GM18858 (cell line): ENCODE results near the gene SLC24A2.
"Not testable (repeated sequence)": the region's sequence is repeated elsewhere in the genome, so short reads cannot be mapped to it uniquely, and the experiment has no call there.

Source experiments
- ATAC-seq: cut with Tn5 transposase; IDR thresholded peaks from one replicate; pipeline ENCODE4 v1.9.1; 2021; ENCODE audit not compliant: unreplicated experiment

Gene SLC24A2

DNA sequence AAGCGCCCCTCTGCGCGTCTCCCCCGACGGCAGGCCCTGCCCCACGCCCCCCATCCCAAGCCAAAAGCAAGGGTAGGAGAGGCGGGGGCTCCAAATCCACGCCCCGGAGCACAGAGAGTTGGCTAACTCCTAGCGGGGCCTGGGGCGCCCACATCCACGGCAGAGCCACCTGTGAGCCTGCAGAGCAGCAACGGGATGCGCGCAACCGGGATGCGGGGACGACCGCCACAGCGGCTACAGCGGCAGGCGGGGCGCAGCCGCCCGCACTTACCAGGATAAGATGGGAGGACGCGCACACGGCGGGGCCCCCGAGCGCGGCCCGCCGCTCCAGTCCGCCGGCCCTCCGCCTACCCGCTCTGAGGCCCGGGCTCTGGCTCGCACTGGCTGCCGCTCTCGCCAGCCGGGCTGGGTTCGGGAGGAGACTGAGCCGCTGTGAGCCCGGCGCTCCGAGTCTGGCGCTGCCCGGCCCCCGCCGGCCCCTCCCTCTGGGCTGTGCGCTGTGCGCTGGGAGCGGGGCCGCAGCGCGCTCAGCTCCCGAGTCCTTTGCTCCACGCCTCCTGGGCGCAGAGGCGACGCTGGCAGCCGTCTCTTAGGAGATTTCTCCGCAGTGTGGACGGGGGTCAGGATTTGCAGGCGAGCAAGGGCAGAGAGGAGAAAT is at the start of gene SLC24A2:
Gene SLC24A2 (minus strand): TSS at position 424 of the 658 bp plus-strand sequence.
- no peak for ATAC-seq

DNA sequence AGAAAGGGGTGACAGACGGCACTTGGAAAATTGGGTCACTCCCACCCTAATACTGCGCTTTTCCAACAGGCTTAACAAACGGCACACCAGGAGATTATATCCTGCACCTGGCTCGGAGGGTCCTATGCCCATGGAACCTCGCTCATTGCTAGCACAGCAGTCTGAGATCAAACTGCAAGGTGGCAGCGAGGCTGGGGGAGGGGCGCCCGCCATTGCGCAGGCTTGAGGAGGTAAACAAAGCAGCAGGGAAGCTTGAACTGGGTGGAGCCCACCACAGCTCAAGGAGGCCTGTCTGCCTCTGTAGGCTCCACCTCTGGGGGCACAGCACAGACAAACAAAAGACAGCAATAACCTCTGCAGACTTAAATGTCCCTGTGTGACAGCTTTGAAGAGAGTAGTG is 44.5 kb upstream of the SLC24A2 start:
- ATAC-seq: not testable (repeated sequence)

DNA sequence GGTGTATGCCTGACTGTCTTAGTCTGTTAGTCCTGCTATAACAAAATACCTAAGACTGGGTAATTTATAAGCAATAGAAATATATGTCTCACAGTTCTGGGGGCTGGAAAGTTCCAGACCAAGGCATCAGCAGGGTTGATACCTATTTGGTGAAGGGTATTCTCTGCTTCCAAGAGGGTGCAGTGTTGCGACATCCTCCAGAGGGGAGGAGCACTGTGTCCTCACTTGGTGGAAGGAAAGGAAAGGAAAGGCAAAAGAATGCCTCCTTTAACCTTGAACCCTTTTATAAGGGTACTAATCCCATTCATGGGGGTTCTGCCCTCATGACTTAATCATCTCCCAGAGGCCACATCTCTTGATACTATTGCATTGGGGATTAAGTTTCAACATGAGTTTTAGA is 42.0 kb upstream of the SLC24A2 start:
- ATAC-seq: no peak

DNA sequence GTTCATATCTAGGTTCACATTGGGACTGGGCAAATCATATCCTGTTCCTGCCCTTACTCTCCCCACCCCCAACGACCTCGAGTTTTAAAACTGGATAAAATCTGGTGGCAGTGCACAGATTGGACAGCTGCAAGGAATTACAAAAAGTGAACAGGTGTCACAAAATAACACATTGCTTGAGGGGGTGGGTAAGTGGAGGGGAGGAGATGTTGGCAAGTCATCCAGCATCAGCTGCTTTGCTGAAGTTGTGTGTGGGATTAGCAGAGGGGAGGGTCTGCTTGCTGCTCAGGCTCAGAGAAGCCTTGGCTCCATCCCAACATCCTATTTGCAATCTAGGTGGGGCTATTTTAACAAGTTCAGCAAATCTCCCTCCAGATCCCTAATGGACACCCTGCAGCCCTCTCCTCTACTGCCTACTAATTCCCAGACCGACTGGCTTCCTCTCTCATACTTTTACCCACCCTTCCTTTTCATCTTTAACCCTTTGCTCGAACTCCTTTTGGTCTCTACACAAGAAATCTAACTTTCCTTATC is 39.8 kb upstream of the SLC24A2 start:
- ATAC-seq: no peak

DNA sequence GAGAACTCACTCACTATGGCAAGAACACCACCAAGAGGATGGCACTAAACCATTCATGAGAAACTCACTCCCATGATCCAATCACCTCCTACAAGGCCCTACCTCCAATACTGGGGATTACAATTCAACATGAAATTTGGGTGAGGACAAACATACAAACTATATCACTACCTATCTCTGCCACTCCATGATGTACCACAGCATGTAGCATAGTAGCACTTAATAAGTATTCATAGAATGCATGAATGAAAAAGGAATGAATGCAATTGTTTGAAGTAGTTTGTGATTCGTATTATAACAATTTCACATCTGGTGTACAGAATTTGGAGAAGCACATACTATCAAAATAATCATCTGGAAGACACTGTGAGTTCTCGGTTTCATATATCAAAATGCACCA is 27.9 kb upstream of the SLC24A2 start:
- ATAC-seq: no peak

DNA sequence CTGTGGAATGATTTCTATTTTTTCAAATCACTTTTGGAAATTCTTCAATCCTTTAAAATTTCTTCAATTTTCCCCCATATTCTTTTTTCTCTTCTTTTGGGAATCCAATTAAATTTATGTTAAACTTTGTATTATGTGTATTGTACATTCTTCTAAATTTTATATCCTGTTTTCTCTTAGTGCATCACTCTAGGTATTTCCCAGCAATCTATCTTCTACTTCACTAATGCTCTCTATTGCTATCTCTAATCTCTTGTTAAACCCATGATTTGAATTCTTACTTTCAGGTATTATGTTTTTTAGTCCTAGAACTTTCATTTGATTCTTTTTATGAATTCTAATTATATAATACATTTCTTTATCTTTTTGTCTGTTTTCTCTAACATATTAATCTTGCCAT is 23.4 kb upstream of the SLC24A2 start:
- no peak for ATAC-seq

DNA sequence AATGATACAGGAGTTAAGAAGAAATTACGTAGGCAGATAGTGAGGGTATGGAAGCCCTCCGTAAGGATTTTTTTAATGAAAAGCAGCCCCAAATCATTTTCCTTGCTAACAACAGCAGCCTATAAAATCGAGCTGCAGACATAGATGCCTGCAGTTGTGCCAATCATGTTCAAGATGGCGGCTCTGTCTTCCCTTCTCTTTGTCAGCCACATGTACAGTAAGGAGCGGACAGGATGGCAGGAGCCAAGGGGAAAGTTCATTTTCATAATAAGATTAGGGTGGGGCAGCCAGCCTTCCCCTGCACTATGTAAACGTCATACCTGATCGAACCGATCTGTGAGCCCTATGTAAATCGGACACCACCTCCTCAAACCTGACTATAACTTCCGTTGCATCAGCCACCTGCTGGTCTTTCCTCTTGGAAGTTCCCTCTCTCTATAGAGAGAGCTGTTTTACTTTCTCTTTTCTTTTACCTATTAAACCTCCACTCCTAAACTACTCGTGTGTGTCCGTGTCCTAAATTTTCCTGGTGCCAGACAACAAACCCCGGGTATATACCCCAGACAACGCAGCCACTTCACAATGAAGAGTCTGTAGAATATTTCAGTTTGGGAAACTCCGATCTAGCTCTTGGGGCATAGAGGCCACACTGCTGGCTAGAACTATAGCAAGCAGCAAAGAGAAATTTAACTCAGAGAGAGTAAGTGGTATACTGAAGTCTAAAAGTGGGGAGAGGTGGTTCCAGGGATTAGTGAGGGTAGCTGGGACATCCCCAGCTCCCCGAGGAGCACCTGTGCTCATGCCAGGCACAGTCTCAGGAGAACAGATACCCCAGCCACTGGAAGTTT is 20.8 kb upstream of the SLC24A2 start:
- no peak for ATAC-seq

DNA sequence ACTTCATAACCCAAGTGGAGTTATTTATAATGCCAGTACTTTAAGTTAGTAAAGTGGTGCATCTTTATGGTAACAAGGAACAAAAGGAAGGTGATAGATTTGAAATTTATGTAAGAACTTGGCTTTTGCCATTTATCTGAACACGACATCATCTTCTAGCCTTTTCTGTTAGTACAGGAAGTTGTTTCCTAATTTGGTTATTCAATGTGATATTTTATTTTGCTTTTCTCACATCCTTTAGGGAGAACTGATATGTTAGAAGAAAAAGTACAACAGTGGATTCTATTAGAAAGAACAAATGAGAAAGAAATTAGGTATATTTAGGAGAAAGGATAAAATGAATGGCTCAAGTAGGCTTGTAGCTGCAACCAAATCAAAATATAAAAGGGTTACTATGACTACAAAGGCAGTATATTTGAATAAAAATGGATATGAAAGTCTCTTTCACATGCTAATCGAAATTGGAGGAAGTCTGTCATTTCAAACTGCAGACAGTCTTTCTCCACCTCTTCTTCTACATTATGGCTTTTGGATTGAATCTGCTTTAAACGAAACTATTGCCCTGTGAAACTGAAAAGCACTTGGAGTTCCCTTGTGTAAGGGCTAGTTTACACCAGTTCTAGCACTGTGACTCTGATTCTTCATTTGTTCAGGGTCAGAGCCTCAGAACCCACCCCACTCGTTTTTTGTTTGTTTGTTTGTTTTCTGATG is 18.5 kb upstream of the SLC24A2 start:
- no peak for ATAC-seq

DNA sequence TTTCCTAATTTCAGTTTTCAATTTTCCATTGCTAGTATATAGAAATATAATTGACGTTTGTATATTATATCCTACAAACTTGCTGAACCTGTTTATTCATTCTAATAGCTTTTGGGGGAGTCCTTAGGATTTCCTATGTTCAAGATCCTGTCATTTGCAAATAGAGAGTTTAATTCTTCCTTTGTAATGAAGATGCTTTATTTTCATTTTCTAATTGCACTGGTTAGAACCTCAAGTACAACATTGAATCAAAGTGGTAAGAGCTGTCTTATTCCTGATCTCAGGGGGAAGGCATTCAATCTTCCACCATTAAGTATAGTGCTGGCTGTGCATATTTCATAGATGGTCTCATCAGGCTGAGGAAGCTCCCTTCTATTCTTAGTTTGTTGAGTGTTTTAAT is 15.6 kb upstream of the SLC24A2 start:
- no peak for ATAC-seq

DNA sequence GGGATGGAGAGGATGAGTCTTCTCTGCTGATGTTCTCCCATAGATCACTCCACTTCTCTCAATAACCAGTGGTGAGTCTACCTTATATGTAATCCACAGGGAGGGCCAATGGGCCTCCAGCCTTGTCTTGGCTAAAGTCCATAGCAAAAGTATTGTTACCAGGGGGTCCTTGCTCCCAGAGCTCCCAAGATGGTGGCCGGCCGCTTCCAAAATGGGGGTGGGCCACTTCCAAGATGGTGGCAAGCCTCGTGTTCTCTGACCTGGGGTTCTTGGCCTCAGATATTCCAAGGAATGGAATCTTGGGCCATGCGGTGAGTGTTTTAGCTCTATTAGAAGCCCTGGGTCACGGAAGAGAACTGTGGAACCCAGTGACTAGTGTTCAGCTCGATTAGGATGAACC is 12.0 kb upstream of the SLC24A2 start:
- ATAC-seq: no peak

DNA sequence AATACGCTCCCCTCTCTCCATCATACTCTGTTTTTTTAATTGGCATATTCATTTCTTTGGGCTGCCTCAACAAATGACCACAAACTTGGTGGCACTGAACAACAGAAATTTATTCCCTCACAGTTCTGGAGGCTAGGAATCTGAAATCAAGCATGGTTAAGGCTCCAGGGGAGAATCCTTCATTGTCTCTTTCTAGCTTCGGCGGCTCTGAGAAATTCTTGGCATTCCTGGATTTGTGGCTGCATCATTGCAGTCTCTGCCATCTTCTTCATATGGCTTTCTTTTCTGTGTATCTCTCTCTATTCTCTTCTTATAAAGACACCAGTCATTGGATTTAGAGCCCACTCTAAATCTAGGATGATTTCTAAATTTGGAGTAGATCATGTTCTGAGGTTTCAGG is 10.9 kb upstream of the SLC24A2 start:
- no peak for ATAC-seq

DNA sequence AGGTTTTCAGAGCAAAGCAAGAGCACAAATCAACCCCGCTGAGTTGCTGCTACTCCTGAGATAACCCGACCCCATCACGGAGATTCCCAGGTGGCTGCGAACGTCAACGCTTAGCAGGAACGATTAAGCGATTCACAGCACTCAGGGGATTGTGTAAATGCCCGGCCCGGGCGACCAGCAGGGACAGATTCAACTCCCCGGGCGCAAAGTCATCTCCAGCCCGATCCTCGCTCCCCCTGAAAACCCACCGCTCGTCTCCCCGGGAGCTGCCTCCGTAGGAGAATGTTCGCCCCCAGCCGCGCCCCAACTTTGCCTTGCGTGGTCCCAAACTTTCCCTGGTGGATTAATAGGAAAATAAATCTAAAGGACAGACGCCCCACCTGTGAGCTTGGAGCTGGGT is 685 bp downstream of the SLC24A2 start:
- ATAC-seq: no peak

DNA sequence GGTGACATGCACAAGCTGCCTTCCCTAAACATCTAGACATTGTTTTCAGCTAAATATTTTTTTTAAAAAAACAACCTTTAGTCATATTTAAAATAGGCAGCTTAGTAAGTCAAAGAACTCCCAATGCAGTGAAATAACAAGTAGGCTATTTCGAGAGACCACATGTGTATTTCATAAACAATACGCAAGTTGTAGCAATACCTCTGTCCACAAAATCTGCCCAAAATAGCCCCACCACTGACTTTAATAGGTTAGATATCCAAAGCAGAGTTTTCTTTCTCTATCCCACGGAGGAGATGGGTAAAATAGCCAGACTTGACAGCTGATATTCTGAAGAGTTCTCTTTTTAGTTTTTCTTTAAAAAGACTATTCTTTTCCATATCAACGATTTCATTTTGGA is 1.2 kb downstream of the SLC24A2 start:
- no peak for ATAC-seq

DNA sequence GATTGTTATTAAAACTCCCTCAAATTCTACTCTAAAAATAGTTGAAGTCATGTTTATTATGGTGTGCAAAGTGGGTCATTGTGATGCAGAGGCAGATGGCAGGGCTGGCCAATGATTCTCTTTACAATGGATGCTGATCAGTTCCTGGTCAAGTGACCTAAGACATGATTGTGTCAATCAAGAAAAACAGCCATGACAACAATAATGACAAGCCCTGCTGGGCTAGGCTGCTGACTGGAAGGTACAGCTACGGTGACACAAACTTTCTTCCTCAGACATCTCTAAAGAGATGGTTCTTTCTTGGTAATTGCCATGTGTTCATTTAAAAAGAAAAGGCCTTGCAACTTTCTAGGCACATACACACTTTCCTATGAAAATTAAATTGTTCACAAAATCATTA is 3.6 kb downstream of the SLC24A2 start:
- ATAC-seq: no peak

DNA sequence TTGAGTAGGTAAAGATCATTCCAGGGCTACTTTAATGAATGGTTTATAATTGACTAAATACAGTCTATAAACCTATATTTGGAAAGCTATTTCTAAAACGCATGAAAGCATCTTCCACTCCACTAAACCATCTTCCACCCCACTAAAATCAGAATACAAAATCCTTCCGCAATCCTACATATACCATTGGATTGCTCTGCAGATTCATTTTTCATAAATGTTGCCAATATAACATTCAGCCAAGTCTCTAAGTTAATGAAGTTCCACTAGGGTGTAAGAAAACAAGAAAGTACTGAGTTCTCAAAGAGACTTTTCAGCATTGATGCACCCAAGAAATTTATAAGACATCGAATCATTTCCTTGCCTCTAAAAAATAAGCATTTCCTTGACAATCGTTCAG is 4.7 kb downstream of the SLC24A2 start:
- no peak for ATAC-seq

DNA sequence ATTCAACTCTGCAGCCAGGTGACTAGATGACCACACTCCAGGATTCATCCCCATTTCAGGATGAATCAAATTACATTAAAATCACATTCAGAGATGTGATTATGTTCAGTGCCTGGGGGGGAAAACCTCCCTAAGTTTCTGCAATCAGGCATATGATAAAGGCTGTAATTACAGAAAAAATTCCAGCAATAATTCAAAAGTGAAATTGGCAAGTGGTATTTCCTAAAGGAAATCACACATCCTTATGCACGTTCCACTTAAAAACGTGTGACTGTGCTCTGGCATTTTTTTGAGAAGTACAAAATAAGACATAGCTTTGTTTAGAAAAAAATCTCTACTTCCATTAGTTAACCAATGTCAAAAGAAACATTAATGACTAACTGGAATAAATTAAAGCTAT is 5.3 kb downstream of the SLC24A2 start:
- no peak for ATAC-seq

DNA sequence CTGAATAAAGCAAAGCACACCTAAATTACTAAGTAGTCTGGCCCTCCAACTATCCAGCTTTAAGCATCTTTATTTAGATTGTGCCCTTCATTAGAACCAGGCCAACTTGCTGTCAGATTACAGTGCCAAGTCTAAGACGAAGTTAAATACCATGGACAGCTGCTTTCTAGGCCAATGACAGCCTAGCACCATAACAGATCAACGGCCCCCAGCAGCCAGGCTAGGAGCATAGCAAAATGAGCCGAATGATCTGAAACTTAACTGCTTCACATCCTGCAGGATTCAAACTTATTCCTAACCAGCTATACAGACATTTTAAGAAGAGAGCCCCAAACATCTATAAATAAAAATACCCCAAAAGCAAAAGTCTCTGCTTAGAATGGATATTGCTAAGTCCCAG is 6.8 kb downstream of the SLC24A2 start:
- ATAC-seq: no peak

DNA sequence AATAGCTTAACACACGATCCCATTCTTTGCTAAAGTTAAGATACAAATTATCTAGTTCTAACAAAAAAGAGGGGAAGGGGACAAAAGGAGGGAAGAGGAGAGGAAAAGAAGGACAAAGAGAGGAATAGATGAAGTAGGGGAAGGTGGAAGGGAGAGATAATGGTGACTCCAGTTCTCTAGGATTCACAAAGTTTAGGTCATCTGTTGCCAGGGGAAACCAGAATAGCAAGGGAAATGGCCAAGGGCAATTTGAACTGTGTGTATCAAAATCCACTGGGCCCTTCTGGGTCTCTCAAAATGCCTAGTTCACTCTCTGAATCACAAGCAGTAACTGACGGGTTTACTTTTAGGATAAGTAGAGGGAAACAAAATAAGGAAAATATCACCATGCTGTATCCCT is 7.6 kb downstream of the SLC24A2 start:
- no peak for ATAC-seq

DNA sequence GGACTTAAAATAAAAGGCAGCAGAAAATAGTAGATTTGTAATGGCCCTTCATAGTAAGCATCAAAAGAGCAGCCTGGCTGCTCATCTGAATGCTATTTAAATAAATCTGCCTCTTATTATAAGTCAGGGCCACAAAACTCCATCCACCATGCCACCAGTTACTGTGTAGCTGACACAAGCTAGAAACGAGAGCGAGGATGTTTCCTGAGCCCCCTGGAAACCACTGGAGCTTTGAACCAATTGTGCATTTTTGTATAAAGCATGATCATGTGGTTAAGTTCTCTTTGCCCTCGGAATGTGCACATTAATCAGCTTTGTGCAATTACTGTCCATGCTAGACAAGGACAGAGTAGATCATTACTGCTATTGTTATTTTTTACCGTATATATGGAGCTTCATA is 17.4 kb downstream of the SLC24A2 start:
- no peak for ATAC-seq

DNA sequence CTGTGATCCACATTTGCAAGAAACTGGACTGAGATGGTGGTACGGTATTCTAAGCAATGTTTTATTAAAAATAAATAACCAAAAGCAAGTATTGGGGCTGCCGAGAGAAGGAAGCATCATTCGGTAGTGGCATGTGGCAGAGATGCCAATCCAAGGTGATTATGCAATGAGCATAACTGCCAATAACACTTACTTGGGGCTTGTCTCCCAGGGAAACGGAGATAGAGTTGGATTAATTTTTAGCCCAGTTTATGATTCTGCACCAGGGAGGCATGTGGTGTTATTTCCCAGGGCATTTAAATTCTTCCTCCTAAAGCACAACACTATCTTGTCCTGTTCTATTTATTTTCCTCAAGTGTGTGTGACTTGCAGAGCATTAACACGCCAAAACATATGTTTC is 17.9 kb downstream of the SLC24A2 start:
- no peak for ATAC-seq

DNA sequence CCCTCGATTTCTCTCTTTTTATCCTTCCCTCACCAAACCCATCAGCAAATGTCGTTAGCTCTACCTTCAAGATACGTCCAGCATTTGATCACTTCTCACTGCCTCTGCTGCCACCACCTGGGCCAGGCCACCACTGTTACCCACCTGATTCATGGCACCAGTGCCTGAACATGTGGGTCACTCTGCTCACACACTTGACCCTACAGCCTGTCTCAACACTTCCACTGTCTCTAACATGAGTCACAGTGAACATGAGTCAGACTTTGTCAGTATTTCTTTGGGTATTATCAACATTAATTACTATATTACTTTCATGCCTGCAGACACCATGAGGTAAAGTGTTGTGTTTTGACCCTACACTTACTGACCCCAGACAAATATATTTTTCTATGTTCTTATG is 19.6 kb downstream of the SLC24A2 start:
- ATAC-seq: no peak

DNA sequence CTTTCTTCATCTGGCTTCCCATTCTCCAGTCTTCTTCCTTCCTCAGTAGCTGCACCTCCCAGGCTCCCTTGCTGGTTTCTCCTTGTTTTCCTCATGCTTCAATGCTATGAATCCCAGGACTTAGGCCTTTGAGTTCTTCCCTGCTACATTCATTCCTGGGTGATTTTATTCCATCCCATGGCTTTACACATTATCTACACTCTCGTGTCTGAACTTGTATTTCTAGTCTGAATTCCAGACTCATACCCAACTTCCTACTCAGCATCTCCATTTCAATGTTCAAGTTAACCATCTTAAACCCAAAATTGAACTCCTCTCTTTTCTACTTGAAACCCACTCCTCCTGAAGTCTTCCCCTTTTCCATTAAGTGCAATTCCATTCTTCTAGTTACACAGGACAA is 20.0 kb downstream of the SLC24A2 start:
- ATAC-seq: no peak
